LNCaP clone FGC (cell line): ENCODE data around the gene ITPR1.

Experiments
- DNase-seq: peaks from one replicate; pipeline ENCODE4 v3.0.0-alpha.2; 2011; ENCODE audit warnings: low read depth
- H3K4me3 ChIP-seq: 2 replicates; pipeline ENCODE4 v1.5.1; 2011; ENCODE audit warnings: mild to moderate bottlenecking, low read depth, low read length, control low read depth
- TF ChIP-seq, protein P1 (sequence below): IDR thresholded peaks from 2 replicates; pipeline ENCODE4 v1.5.1; 2012; ENCODE audit warnings: mild to moderate bottlenecking; ENCODE audit not compliant: control insufficient read depth, insufficient read depth; ENCODE audit errors: extremely low read depth

Gene ITPR1

DNA sequence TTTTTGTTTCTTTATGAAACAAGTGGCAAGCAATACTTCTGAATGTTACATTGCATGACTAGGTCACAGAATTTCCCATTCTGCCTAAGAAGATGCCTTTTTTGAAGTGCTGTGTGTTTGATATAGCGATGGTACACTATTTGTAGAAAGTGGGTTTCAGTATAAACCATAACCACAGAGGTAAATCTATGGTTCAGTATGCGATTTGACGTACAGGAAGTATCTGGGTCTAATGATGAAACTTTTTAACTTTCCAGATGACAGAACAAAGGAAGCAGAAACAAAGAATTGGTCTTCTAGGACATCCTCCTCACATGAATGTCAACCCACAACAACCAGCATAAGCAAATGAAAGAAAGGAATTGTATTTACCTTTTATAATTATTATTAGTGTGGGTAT, 352.7 kb downstream of the ITPR1 start:
- TF ChIP-seq, protein P1, sequence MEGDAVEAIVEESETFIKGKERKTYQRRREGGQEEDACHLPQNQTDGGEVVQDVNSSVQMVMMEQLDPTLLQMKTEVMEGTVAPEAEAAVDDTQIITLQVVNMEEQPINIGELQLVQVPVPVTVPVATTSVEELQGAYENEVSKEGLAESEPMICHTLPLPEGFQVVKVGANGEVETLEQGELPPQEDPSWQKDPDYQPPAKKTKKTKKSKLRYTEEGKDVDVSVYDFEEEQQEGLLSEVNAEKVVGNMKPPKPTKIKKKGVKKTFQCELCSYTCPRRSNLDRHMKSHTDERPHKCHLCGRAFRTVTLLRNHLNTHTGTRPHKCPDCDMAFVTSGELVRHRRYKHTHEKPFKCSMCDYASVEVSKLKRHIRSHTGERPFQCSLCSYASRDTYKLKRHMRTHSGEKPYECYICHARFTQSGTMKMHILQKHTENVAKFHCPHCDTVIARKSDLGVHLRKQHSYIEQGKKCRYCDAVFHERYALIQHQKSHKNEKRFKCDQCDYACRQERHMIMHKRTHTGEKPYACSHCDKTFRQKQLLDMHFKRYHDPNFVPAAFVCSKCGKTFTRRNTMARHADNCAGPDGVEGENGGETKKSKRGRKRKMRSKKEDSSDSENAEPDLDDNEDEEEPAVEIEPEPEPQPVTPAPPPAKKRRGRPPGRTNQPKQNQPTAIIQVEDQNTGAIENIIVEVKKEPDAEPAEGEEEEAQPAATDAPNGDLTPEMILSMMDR = no peak
- no peak for DNase-seq
- H3K4me3 ChIP-seq = no peak overlapping the region

DNA sequence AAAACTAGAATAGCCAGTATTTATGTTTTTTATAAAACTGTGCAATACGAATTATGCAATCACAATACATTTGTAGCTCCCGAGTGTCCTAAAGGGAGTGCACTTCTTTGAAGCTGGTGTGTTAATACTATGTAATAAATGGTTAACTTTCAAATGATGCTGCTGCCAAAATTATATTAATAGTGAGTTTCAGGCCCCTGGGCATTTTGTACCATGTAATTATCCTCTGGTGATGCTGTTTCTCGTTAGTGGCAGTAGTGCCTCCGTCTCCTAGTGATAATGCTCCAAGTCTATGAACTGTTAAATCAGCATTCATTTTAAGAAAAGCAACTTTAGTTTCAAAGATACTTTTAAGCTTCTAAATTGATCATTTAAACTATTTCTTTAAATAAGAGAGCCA, 353.4 kb downstream of the ITPR1 start:
- H3K4me3 ChIP-seq = no peak overlapping the region
- DNase-seq = no peak
- TF ChIP-seq, protein P1 = no peak

DNA sequence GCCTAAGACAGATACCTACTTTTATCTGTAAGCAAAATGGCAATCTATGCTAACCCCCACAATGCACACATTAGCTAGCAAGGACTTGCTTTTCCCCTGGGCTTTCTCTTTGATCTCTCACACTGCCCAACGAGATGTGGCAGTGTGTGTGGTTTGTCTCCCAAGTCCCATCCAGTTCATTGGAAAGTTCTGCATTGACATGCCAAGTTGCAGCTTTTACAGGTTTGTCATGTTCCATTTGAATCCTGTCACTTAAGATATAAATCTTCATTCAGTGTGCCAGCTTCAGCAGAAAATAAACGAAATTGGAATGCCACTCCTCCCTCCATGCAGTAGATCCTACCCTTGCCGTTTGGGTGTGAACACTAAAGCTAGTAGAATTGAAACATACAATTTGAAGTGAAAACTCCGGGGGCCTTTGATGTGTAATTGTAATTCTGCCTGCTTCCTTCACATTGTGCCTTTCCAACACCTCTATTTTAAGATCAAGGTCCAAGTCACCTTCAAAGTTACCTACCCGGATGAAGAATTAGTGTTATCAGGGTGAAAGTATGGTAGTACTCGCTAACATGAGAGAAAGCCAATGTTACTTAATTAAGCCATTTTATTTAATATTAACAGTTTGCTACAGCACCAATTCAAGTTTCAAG, 355.2 kb downstream of the ITPR1 start:
- TF ChIP-seq, protein P1 = no peak
- peak; percentile 86 for DNase-seq

DNA sequence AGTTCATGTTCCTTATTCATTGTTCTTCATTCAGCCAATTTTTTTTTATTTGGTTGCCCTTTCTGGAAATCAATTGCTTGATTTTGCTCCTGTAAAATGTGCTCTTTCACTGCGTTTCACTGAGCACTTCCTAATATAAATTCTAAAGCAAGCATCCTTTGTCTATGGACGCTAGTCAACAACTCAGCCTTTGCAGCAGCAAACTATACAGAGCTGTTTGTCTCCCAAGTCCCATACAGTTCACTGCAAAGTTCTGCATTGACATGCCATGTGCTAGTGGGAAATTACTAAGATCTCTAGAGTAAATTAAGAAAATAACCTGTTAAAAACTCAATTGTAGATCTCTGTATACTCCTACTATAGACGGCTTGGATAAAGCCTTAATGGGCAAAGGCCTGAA, 356.0 kb downstream of the ITPR1 start:
- TF ChIP-seq, protein P1 = no peak
- H3K4me3 ChIP-seq = no peak overlapping the region
- no peak for DNase-seq

More for the DNA sequence above, 355.2 kb downstream of the ITPR1 start:
- H3K4me3 ChIP-seq = no peak overlapping the region

DNA sequence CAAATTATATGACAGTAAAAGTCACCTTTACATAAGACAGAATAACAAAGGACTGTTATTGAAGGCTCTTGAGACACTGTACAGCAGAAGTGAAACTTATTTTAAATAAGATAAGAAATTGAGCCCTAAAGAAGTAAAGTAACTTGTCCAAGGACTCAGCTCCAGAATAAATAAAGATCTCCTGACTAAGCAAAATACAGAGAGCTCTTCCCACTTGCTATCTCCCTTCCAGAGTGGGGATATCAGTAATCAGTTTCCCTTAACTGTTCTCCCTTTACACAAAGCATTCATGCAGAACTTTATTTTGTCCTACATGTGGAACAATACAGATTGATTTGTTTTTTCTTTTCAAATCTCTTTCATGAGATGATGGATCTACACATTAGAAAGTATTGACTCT, 356.6 kb downstream of the ITPR1 start:
- H3K4me3 ChIP-seq = no peak overlapping the region
- no peak for DNase-seq
- TF ChIP-seq, protein P1 = no peak

DNA sequence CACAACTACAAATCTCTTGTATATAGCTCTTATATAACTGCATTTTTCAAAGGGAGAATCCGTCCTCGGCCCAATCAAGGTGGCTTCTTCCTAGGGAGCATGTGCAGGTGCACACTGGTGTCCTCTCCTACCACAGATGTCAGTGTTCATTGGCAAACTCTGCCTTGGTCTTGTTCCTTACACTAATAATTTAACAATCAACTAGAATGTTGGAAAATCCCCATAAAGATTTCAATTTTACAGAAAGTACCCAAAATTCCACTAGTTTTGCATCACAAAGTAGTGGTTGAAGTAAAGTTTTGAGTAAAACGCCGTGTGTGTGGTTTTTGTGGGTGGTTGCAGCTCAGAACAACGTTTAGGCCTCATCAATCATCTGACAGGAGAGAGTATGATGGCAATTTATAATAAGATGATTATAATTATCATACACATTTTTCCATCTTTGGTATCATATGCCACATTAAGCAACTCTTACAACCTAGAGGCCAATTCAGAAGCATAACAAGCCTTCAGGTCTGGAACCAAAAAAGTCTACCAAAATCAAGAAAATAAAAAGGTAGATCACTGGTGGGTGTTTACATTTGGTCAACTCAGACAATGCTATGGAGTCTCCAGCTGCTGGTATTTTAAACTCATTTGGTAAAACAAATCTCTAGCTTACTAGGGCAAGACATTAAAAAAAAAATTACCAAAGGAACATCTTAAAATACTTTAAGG, 357.2 kb downstream of the ITPR1 start:
- no peak for DNase-seq
- H3K4me3 ChIP-seq = no peak overlapping the region
- TF ChIP-seq, protein P1 = no peak

DNA sequence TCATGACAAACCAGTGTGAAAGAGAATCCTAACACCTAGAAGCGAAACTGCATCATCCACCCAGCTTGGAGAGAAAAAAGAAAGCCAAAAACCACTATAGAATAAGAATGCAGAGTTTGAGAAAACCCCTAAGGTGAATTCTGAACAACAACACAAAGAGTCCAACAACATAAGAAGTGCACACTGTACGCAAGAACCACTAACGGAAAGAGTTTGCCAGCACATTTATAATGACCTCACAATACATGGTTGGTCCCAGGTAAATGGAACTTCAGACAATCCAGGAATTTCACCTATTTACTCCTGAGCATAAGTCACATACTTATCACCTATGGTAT, 357.7 kb downstream of the ITPR1 start:
- no peak for DNase-seq
- TF ChIP-seq, protein P1 = no peak
- H3K4me3 ChIP-seq = no peak overlapping the region
